ENCODE results near the gene SDK1.
"Not testable (repeated sequence)": the region's sequence is repeated elsewhere in the genome, so short reads cannot be mapped to it uniquely, and the experiment has no call there.

Gene SDK1

DNA sequence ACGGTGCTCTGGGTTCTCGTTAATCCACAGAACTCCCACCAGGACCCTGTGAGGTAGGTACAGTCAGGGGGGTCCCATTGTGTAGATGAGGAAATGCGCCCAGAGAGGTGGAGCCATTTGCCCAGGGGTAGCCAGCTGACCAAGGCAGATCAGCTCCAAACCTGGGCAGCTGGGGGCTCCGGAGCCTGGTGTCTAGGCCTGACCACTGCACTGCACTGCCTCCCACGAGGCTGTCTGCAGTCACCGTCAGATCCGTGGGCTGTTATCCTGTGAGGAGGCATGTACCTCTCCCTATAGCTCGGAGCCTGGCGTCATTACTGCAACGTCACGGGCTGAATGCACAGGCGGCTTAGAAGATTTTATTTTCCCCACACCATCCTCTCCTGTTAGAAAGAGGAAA lies 969.2 kb downstream of the SDK1 start:
- no peak for DNase-seq

DNA sequence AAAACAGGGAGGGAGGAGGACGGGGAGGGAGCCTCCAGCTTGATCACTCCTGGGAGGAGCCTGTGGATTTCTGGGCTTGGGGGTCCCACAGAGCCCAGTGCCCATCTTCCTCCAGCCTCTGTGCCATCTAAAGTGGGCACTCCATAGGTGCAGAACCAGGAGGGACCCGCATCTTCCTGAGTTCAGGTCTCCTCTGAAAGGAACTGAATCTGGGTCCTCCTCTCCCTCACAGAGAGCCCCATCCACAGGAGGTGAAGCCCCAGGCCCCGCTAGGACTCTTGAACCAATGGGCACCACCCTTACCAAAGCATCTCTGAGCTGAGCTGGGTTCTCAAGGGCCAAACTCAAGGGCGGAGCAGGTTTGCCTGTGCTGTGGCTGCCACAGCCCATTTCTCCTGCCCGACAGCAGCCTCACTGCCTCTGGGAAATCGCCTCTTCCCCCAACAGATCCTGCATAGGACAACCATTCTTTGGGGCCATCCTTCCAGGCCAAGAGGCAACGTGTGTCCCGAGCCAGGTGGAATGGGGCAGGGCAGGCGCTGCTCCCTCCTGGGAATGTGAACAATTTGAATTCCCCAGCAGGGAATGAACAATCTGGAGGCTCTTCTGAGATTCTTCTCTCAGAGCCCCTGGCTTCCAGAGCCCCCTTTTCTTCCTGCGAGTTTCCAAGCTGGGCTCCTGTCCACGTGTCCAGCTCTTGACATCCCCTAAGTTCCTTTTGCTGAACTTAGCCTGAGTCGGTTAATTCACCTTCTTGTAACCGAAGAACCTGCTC lies 970.1 kb downstream of the SDK1 start:
- no peak for DNase-seq

DNA sequence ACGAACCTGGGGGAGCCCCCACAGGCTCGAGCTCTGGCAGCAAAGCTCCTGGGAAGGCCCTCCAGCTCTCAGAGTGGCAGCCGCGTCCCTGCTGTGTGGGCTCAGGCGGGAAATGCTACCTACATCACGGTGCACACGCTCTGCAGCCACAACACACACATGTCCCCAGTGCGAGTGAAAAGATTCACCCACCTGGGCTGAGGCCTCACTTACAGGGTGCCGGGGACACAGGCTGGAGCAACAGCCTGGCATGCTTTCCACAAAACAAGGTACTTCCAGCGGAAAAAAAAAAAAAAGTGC lies 970.6 kb downstream of the SDK1 start:
- no peak for DNase-seq

DNA sequence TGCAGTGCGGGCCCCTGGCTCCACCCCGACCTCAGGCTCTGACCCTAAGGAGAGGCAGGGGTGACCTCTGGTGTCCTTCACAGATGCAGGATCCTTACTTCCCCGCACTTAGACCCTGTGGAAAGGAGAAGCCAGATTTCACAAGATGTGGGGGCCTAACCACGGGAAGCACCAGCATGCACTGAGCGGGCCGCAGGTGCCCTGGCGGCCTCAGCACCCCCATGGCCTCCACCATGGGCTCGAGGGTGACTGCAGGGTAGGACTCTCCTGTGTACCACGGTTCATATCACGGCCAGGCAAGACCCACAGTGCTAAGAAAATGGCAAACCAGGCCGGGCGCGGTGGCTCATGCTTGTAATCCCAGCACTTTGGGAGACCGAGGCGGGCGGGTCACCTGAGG lies 971.1 kb downstream of the SDK1 start:
- no peak for DNase-seq

DNA sequence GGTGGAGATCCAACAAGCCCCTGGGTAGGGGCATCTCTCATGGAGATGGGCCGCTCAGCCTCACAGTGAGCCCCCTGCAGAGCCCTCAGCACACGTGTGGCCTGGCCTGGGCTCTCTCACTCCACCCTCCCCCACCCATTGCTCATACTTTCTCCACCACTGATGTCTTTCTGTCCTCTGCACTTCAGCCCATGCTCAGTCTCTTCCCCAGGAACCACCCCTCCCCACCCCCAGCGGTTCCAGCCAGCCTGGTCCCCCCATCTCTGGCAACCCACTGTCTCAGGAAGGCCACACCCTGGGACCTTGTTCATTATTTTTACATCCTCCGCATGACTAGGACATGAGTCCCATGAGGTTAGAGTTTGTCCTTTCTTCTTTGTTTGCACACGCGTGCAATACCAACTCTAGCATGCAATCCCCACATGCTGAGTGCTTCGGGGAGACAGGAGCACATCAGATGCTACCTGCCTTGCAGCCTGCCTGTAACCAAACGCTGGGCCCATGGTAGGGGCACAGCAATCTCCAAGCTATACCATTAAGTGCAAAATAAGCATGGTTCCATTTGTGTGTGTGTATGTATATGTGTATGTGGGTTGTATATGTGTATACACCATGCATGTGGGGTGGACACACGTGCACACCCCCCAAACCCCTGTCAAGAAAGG lies 972.6 kb downstream of the SDK1 start:
- DNase-seq, result no peak

DNA sequence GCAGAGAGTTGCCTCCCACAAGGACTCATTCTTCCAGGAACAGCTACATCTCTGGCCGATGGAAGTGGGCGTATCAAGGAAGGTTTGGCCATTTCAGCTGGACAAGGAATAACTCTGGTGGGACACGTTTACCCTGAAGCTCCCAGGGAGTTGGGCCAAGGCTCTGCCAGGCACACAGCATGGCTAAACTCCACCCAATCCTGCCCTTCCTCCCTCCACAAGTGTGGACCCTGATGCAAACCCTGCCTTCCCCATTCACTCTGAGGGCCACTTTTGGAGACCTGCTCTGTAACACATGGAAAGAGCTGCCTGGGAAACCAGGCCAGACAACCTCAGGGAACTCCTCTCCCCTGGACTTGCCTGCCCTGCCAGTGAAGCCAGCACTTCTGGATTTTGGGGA lies 973.2 kb downstream of the SDK1 start:
- DNase-seq, result no peak

DNA sequence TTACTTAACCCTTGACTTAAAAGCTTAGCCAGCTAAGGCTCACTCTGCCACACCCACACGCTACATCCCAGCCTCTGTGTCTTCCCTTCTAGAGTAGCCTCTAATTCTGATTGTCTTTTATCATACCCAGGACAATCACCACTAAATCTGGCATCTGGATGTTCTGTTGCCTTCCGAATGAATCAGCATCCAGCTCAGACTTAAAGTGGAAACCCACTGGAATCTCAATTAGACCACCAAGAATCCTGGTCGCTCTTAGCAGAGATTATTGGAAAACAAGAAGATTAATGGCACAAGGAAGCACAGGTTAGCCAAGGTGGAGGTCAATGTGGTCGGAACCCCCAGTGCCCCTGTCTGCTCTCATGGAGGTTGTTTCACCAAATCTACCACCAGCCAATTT lies 976.9 kb downstream of the SDK1 start:
- no peak for DNase-seq

DNA sequence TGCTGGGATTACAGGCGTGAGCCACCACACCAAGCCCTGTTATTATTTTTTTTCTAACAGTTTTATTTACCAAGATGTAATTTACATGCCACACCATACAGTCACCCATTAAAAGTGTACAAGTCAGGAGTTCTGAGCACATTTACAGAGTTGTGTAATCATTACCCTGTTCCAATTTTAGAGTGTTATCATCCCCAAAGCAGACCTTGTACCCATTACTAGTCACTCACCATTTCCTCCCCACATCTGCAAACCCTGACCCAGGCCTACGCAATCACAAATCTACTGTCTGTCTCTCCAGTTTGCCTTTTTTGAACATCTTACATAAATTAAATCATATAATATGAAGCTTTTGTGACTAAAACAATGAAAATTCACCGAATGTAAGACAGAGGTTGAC lies 978.2 kb downstream of the SDK1 start:
- no peak for DNase-seq

DNA sequence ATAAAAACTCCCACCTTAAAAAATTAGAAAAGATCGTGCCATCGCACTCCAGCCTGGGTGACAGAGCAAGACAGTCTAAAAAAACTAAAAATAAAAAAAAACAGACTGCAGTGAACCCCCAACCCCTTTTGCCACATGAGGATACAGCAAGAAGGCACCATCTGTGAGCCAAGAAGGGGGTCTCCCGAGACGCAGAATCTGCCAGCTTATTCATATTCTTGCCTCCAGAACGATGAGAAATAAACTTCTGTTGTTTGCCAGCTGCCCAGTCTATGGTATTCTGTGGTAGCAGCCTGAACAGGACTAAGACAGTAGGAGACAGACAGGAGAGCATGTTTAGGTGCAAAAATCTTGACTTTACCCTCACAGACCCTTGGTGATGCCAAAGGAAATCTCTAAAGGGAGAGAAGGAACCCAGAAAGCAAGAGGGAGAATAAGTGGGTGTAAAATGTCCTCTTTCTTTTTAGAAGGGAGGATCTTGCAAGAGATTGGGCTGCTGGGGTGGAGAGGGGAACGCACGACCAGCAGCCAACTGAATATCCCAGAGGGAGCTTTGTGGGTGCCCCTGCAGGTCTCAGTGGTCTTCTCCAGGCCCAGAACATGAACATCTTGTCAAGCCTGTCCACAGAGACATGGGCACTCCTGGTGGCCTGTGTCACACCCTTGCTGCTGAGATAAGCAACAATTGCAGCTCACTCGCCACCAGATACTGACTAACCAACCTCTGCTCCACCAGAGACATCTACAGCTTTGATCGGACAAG lies 980.4 kb downstream of the SDK1 start:
- DNase-seq, result no peak

DNA sequence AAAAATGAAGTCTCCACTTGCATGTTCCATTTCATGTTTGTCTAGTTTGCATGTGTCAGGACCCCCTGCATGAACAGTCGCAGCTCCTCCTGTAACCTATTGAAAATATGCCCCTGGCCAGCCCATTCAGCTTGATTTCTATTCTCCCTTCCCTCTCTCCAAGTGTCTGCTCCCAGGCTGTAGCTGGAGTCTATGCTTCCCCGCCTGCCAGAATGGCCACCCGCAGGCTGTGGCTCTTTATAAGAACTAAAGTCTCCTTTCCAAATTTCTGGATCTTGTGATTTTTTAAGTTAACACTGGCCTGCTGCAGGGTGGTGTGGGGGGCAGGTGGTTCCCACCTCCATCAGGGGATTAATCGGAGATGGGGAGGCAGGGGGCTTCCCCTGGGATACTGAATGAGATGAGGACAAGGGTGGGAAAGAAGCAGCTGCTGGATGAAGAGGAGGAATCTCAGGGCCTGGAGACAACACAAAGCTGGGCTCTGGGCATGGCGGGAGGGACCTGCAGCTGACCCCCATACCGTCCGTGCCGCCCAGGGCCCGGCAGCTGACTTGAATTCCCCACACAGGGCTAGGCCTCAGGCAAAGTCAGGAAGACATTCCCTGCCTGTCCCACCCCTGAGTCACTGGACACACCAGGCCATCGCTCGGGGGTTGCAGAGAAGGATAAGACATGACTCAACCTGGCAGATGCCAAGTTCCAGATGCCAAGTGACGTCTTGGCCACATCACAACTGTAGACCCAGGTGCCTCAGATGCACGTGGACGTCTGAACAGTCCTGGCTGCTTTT lies 981.6 kb downstream of the SDK1 start:
- DNase-seq, result no peak

DNA sequence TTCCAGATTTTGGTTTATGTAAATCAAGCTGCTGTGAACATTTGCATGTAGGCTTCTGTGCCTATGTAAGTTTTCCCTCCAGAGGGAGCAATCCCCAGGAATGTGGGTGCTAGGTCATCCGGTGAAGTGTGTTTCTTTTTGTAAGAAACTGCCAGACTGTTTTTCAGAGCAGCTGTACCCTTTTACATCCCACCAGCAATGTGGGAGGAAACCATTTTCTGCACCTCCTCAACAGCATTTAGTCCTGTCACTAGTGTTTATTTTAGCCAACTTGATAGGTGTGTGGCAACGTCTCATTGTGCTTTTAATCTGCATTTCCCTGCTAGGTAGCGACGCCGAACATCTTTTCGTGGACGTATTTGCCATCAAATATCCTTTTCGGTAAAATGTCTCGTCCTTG lies 985.3 kb downstream of the SDK1 start:
- no peak for DNase-seq

DNA sequence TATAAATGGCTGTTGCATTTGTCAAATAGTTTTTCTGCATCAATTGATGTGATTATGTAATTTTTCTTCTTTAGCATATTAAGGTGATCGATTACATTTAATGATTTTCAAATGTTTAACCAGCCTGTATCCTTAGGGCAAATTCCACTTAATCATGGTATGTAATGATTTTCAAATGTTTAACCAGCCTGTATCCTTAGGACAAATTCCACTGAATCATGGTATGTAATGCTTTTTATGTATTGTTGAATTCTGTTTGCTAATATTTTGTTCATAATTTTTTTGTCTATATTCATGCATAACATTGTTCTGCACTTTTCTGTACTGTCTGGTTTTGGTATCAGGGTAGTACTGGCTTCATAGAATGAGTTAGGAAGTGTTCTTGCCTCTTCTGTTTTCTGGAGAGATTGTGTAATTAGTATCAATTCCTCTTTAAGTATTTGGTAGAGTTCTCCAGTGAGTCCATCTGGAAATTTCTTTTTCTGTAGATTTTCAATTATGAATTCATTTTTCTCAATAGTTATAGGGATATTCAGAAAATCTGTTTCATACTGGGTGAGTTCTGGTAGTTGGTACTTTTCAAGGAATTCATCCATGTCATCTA lies 987.8 kb downstream of the SDK1 start:
- no peak for DNase-seq

DNA sequence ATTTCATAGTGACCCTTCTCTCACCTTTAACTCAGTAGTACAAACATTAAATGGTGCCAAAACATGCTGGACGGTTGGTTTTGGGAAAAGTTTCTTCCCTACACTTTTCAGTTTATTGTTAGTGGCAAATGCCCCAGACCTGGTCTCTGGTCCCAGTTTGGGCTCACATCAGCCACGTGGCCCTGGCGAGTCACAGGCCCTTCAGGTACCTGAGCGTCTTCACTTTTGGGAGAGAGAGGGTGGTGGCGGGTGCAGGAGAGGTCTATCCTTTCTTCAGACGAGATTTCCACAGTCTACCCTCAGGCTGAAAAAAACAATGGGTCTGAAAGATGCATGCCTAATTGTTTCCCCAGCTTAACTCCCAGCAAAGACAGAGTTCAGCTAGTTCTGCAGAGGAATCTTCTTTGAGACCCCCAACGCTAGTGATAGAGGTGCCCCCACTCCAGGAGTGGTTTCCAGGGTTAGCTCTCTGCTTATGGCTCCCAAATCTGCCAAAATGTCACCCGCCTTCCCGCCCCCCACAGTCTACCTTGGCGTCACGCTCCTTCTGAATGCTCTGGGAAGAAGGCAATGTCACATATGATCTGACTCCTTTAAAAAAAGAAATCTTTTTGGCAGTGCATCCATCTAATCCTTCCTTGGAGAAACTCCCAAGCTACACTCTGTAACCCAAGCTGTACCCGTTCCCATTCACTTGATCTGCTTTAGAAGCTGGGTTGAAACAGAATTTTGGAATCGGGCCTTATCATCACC lies 996.3 kb downstream of the SDK1 start:
- DNase-seq, result no peak

DNA sequence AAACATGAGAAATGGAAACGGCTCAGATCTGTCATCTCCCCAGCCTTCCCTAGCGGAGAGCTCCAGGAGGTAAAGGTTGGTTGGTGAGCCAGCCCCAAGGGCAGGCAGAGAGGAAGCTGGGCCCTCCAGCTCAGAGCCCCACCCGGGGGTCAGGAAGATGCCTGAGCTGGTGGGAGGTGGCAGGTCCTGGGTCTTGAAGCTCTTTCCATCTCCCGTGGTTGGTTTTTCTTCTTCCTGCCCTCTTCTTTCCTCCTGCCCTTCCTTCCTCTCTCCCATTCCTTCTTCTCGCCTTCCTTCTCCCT lies 996.8 kb downstream of the SDK1 start:
- no peak for DNase-seq

DNA sequence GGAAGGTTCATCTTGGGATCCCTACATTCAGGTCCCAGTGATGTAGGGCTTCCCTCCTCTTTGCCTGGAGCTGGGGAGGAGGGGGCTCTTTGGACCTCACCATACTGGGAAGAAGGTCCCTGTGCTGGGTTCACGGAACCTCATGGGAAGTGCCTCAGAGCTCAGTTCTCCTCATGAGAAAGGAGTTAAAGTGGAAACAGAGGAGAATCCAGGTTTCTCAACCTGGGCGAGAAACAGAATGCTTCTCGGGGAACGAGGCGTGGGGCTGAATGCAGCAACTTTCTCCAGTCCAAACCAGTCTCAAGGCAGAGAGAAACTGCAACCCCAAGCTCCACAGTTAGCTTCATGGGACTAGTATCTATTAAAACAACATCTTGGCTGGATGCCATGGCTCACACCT lies 998.4 kb downstream of the SDK1 start:
- no peak for DNase-seq

DNA sequence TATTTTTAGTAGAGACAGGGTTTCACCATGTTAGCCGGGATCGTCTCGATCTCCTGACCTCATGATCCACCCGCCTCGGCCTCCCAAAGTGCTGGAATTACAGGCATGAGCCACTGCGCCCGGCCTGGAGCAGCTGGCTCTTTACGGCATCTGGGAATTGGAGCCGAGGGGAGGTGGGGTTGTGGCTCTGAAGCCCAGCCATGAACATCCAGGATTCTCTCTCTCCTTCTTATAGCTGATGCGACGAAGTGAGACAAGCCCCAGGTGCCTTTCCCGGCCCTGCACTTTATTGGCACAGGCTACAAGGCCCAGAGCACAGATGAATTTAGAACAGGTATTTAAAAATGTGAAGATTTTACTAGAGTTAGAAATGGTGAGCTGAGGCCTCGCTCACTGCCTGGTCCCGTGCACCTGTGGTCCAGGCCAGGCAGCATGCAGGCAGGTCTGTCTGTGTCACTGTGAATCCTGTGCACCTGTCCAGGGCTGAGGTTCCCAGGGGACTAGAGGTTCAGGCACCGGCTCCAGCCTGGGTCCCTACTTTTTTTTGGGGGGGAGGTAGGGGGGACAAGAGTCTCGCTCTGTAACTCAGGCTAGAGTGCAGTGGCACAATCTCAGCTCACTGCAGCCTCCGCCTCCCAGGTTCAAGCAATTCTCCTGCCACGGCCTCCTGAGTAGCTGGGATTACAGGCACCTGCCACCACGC lies 1001.3 kb downstream of the SDK1 start:
- no peak for DNase-seq

DNA sequence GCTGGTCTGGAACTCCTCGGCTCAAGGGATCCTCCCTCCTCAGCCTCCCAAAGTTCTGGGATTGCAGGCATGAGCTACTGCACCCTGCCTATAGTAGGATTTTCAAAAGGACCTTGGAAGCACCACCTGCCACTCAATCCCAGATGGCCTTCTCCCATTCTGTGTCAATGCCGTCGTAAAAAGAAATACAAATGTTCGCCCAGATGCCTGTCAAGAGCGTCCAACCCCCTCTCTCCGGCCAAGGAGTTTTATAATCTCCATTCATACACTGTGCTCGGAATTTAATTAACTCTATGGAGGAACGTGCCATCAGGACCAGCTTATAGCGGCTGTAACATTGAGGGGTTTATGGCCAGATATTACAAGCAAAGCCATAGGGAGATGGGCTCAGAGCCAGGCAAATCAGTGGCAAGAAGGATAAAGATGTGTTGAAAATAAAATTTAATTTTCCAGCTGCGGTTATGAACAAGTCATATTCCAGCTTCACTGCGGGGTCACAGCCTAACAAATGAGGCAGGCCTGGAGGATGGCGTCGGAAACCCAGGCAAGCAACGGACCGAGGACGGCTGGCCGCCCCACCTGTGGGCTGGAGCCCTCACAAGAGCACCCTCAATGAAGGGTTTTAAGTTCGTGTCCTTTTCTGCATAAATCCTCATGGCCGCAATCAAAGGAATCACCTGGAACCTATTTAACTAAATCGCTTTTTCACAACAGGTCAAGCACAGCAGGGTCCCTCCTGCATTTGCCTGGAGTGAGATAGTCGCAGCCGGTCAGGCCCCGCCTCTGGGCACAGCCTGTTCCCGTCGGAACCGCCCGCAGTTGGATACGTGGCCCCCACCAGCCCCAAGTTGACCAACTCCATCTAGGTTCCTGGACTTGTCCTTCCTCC lies 1006.5 kb downstream of the SDK1 start:
- no peak for DNase-seq

DNA sequence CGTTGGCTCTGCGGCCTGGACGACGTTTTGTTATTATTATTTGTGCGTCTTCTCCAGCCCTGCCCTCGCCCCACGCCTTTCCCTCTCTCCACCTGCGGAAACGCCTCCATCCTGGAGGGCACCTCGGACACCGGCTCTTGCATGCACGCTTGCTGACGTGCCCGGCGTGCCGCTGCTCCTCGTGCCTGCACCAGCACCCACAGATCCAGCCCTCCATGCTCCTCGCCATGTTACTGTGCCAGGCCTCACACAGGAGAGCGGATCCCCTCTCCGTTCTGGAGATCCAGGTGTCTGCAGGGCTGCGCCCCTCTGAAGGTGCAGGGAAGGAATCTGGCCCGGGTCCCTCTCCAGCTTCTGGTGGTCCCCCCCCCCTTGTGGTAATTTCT lies 1007.1 kb downstream of the SDK1 start:
- DNase-seq, result no peak

DNA sequence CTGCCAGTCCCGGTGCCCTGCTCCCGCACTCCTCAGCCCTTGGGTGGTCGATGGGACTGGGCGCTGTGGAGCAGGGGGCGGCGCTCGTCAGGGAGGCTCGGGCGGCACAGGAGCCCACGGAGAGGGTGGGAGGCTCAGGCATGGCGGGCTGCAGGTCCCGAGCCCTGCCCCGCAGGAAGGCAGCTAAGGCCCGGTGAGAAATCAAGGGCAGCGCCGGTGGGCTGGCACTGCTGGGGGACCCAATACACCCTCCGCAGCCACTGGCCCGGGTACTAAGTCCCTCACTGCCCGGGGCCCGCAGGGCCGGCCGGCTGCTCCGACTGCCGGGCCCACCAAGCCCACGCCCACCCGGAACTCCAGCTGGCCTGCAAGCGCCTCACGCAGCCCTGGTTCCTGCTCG lies 1012.9 kb downstream of the SDK1 start:
- not testable (repeated sequence) for DNase-seq

DNA sequence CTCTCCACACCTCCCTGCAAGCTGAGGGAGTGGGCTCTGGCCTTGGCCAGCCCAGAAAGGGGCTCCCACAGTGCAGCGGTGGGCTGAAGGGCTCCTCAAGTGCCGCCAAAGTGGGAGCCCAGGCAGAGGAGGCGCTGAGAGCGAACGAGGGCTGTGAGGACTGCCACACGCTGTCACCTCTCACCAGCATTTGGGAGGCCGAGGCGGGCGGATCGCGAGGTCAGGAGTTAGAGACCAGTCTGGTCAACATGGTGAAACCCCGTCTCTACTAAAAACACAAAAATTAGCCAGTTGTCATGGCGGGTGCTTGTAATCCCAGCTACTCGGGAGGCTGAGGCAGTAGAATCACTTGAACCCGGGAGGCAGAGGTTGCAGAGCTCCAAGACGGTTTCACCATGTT lies 1013.3 kb downstream of the SDK1 start:
- DNase-seq, result not testable (repeated sequence)

All from 8988T (cell line).